HL-60 (cell line): Measurements from ENCODE around the gene AGO3.

ENCODE experiments used
- DNase-seq, 2 experiments: peaks; one replicate each; pipeline ENCODE4 v3.0.0-alpha.2; 2010 to 2020; ENCODE audit warnings: low read depth in 1 of 2, low spot score in 1 of 2
- H3K27ac ChIP-seq: fragments of 250-450 bp; sonication (Bioruptor Pico); replicated peaks from 2 replicates; pipeline ENCODE4 v1.5.1; 2020; ENCODE audit warnings: mild to moderate bottlenecking, moderate library complexity
- H3K27me3 ChIP-seq: fragments of 250-450 bp; sonication (Bioruptor Pico); 2 replicates; pipeline ENCODE4 v1.5.1; 2021; ENCODE audit warnings: mild to moderate bottlenecking, moderate library complexity; ENCODE audit not compliant: insufficient read depth, poor library complexity, severe bottlenecking
- H3K4me3 ChIP-seq: replicated peaks from 2 replicates; pipeline ENCODE4 v1.5.1; 2011; ENCODE audit warnings: mild to moderate bottlenecking, control low read depth, low read length; ENCODE audit not compliant: insufficient read depth
- CTCF ChIP-seq: IDR thresholded peaks from one replicate; pipeline ENCODE4 v1.5.1; 2011; ENCODE audit warnings: low read length, control low read depth, inconsistent platforms; ENCODE audit not compliant: insufficient read depth
- GABPA ChIP-seq: IDR thresholded peaks from 2 replicates; pipeline ENCODE4 v1.6.1; 2012; ENCODE audit warnings: low read depth
- POLR2AphosphoS5 ChIP-seq: IDR thresholded peaks from 2 replicates; pipeline ENCODE4 v1.6.1; 2012; ENCODE audit warnings: low read depth
- REST ChIP-seq: IDR thresholded peaks from 2 replicates; pipeline ENCODE4 v1.6.1; 2012; ENCODE audit warnings: low read depth; ENCODE audit not compliant: insufficient replicate concordance
- SPI1 ChIP-seq: IDR thresholded peaks from 2 replicates; pipeline ENCODE4 v1.6.1; 2012; ENCODE audit warnings: low read depth, mild to moderate bottlenecking, borderline replicate concordance

AGO3 gene

DNA sequence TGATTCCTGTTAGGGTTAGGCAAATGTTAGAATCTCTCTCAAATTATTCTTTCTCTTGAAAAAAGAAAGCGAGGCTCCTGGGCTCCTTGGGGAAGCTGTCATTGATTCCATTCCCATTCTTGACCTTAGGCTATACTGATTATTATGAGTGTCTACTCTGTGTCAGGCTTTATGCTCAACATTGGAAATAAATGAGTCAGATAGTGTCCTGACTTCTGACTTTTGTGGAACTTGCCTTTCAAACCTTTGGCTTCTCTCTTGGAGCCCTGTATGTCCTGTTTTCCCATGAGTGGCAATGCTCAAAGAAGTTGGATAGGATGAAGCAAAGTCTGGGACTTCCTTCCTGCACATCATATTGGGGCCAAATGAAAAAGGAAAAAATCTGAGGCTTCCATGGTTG lies 36.2 kb upstream of the AGO3 start:
- no peak overlapping the region for H3K4me3 ChIP-seq
- H3K27me3 ChIP-seq: no peaks in the 10 kb centered on the region
- no peak overlapping the region; the same call in 1 of the 2 replicates for H3K27ac ChIP-seq
- DNase-seq: no peak
- TF ChIP-seq GABPA (no peak), REST (no peak), POLR2AphosphoS5 (no peak), SPI1 (no peak), CTCF (no peak)

DNA sequence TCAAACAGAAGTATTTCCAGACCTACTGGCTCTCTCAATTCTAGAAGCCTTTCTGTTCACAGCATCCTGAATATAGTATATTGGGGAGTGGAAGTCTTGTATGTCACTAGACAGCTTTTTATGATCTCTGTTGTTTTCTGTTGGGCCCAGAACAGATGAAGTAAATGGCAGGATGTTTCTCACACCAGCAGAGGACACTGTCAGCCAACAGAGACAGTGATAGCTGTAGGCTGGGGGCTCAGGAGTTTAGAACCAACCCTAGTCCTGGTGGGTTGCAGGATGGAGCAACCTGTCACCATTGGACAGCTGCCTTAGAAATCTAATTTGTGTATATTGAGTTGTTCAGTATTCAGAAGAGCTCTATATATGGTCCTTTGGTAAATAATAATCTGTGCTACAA lies 31.0 kb upstream of the AGO3 start:
- no peak for DNase-seq
- Histone ChIP-seq H3K27me3 (no peaks in the 10 kb centered on the region), H3K27ac (no peak overlapping the region), H3K4me3 (no peak overlapping the region)
- TF ChIP-seq CTCF (no peak), REST (no peak), POLR2AphosphoS5 (no peak), SPI1 (no peak), GABPA (no peak)

DNA sequence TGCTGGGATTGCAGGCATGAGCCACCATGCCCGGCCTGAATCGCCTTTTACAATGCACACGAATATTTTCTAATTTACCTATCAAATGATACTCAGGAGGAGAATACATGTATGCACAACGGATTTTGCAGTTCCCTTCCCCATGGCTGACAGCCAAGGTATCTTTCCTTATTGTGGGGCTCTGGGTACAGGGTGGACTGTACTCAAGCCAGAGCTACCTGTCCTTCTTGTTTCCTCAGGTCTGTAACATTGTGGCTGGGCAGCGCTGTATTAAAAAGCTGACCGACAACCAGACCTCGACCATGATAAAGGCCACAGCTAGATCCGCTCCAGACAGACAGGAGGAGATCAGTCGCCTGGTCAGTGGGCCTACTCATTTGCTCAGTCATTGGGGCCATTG lies 29.7 kb upstream of the AGO3 start:
- DNase-seq: no peak
- Histone ChIP-seq H3K27me3 (no peaks in the 10 kb centered on the region), H3K4me3 (no peak overlapping the region), H3K27ac (no peak overlapping the region)
- TF ChIP-seq SPI1 (no peak), REST (no peak), CTCF (no peak), POLR2AphosphoS5 (no peak), GABPA (no peak)
